ENCODE data around the gene ATAD2B.

DNA sequence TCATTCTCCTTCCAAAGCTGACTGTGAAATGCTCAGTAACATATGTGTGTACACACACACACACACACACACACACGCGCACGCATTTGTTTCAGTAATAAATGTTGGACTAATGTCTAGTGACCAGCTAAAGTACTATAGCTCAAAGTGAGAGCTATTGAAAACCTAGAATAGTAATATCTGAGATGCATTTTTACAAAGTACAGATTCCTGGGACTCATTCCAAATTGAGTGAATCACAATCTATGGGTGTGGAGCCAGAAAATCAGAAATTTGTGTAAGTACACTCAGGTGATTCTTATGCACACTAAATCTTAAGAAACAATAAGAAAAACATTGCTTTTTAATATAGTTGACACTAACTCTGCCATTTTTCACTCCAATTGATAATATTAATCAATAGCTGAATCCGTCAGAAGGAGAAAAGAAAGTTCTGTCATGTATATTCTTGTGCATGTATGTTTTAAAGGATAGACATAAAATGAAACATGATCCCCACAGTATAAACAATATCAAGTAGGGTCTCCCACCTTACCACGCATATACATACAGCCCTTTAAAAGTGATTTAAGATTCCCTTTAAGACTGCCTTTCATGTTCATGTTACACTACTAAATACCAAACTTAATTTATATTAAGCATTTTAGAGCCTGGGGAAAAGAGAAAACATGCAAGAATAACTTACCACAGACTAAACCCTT is 123.5 kb downstream of the ATAD2B start:
- TF ChIP-seq, protein P1, sequence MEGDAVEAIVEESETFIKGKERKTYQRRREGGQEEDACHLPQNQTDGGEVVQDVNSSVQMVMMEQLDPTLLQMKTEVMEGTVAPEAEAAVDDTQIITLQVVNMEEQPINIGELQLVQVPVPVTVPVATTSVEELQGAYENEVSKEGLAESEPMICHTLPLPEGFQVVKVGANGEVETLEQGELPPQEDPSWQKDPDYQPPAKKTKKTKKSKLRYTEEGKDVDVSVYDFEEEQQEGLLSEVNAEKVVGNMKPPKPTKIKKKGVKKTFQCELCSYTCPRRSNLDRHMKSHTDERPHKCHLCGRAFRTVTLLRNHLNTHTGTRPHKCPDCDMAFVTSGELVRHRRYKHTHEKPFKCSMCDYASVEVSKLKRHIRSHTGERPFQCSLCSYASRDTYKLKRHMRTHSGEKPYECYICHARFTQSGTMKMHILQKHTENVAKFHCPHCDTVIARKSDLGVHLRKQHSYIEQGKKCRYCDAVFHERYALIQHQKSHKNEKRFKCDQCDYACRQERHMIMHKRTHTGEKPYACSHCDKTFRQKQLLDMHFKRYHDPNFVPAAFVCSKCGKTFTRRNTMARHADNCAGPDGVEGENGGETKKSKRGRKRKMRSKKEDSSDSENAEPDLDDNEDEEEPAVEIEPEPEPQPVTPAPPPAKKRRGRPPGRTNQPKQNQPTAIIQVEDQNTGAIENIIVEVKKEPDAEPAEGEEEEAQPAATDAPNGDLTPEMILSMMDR (IDR thresholded peaks at IDR 0.05; ENCODE audit: low read depth, low read length, missing input control): no peak
- TF ChIP-seq FOXA1 (IDR thresholded peaks at IDR 0.05) (no peak), YY1 (IDR thresholded peaks at IDR 0.05) (no peak), TAF1 (conservative IDR thresholded peaks at IDR 0.05) (no peak), SP1 (IDR thresholded peaks at IDR 0.05) (no peak), GABPA (IDR thresholded peaks at IDR 0.05 in 1 of 2, conservative IDR thresholded peaks at IDR 0.05 in 1 of 2) (no peak), RAD21 (IDR thresholded peaks at IDR 0.05) (no peak), JUND (IDR thresholded peaks at IDR 0.05) (no peak), EGR1 (IDR thresholded peaks at IDR 0.05; ENCODE audit: low read depth in 2 of 2) (no peak)
- TF ChIP-seq, protein P2, sequence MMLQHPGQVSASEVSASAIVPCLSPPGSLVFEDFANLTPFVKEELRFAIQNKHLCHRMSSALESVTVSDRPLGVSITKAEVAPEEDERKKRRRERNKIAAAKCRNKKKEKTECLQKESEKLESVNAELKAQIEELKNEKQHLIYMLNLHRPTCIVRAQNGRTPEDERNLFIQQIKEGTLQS (IDR thresholded peaks at IDR 0.05): no peak
- TF ChIP-seq, protein P3, sequence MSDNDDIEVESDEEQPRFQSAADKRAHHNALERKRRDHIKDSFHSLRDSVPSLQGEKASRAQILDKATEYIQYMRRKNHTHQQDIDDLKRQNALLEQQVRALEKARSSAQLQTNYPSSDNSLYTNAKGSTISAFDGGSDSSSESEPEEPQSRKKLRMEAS (IDR thresholded peaks at IDR 0.05): no peak
